CD4-positive, alpha-beta T cell (primary cell): ENCODE measurements around the gene FBXO9. TPM values are rescaled to one million over a fixed set of nuclear protein-coding genes. Genes with fewer than 3 reads are reported as not detected.

Source experiments
- ATAC-seq: fragments of 200-7000 bp; cut with Tn5 transposase; one replicate; pipeline ENCODE4 v1.10.0; 2022; ENCODE audit warnings: mild to moderate bottlenecking; ENCODE audit not compliant: poor library complexity
- CTCF ChIA-PET: fragments of 350-600 bp; sonication (Branson Sonifier 250); formaldehyde crosslinking; loops from one replicate; lab custom pipeline; 2021; ENCODE audit warnings: antibody characterized with exemption, inconsistent platforms; lab: Charles Lee
- POLR2A ChIA-PET: fragments of 350-600 bp; sonication (Branson Sonifier 250); formaldehyde crosslinking; loops from one replicate; lab custom pipeline; 2021; ENCODE audit warnings: antibody characterized with exemption, inconsistent platforms; lab: Charles Lee
- DNase-seq, 14 experiments: peaks; one replicate each; pipeline ENCODE4 v3.0.0-alpha.2; 2013 to 2020; ENCODE audit warnings: mixed read lengths in 2 of 14
- H3K27ac ChIP-seq, 2 donors: one replicate each; pipeline versions ENCODE4 v1.5.1 to v1.7.0; 2013; ENCODE audit warnings: low read length in 2 of 2, low read depth in 1 of 2, mild to moderate bottlenecking in 1 of 2
- H3K27me3 ChIP-seq, 2 experiments: 1 replicate in 1 of 2; 2 replicates in 1 of 2; pipeline versions ENCODE4 v1.6.1 to v1.7.0; 2013; ENCODE audit warnings: low read length in 2 of 2, control low read depth in 1 of 2, mild to moderate bottlenecking in 1 of 2, moderate library complexity in 1 of 2; ENCODE audit not compliant: insufficient read depth in 2 of 2, control insufficient read depth in 1 of 2
- H3K36me3 ChIP-seq: one replicate; pipeline ENCODE4 v1.6.1; 2013; ENCODE audit warnings: low read length, control low read depth; ENCODE audit not compliant: insufficient read depth
- H3K4me1 ChIP-seq: one replicate; pipeline ENCODE4 v1.6.1; 2013; ENCODE audit warnings: low read length, control low read depth; ENCODE audit not compliant: insufficient read depth
- H3K4me3 ChIP-seq: one replicate; pipeline ENCODE4 v1.5.1; 2013; ENCODE audit warnings: mild to moderate bottlenecking, low read length, moderate library complexity
- H3K9me3 ChIP-seq, 2 experiments: 1 replicate in 1 of 2; 2 replicates in 1 of 2; pipeline versions ENCODE4 v1.6.1 to v1.7.0; 2013; ENCODE audit warnings: low read length in 2 of 2, mild to moderate bottlenecking in 2 of 2, control low read depth in 1 of 2, moderate library complexity in 1 of 2; ENCODE audit not compliant: control insufficient read depth in 1 of 2, insufficient read depth in 1 of 2
- H3K27ac Mint-ChIP-seq: one replicate; pipeline ENCODE4 v1.8.0; 2020; ENCODE audit warnings: mixed read lengths
- H3K27me3 Mint-ChIP-seq: one replicate; pipeline ENCODE4 v1.8.0; 2021; ENCODE audit warnings: mixed read lengths
- H3K36me3 Mint-ChIP-seq: one replicate; pipeline ENCODE4 v1.8.0; 2021; ENCODE audit warnings: low read depth, mixed read lengths
- H3K4me1 Mint-ChIP-seq: one replicate; pipeline ENCODE4 v1.8.0; 2021; ENCODE audit warnings: low read depth, mixed read lengths
- H3K4me3 Mint-ChIP-seq: one replicate; pipeline ENCODE4 v1.8.0; 2020; ENCODE audit warnings: mild to moderate bottlenecking, mixed read lengths
- H3K9me3 Mint-ChIP-seq: one replicate; pipeline ENCODE4 v1.8.0; 2020; ENCODE audit warnings: mixed read lengths
- CTCF ChIP-seq: fragments of 200-600 bp; IDR thresholded peaks from one replicate; pipeline ENCODE4 v1.8.0; 2022; ENCODE audit warnings: antibody characterized with exemption, mild to moderate bottlenecking
- intact Hi-C, 2 experiments: fragments of 100-400 bp; cut with DNase I in 1 of 2; cut with micrococcal nuclease in 1 of 2; formaldehyde crosslinking; loops; one replicate each; pipeline versions ENCODE4 v1.15.1 to v1.9.0; 2023 to 2025; cut with DNase I, micrococcal nuclease
- total RNA-seq, 174 experiments: library from RNA in 2 of 174; stranded (reverse) in 2 of 174; gene quantifications; one replicate each; pipeline ENCODE4 v1.2.3 and lab custom pipeline; 2021 to 2026

Gene FBXO9
- total RNA-seq, 2 experiments from 2014 or later: 67.3 to 77.0 TPM

- CTCF ChIA-PET: no interaction called here
- H3K9me3 Mint-ChIP-seq: no peaks in the 10 kb centered on the region
These were observed 30.5 kb downstream of the FBXO9 start for GRCh38 chr6:53095716-53096115.

GRCh38 chr6:53100561-53100960 lies 35.4 kb downstream of the FBXO9 start:
- Mint-ChIP-seq H3K4me1 (no peaks in the 10 kb centered on the region), H3K27ac (no peak overlapping the region), H3K9me3 (no peaks in the 10 kb centered on the region), H3K36me3 (peaks cover 75% of the 10 kb centered on the region), H3K27me3 (no peaks in the 10 kb centered on the region), H3K4me3 (no peak overlapping the region)
- ChIA-PET POLR2A (no interaction called here), CTCF (no interaction called here)
- no peak for ATAC-seq
- no peaks in the 10 kb centered on the region for H3K9me3 ChIP-seq
- TF ChIP-seq CTCF: no peak
- H3K4me3 ChIP-seq: no peak overlapping the region
- no peak overlapping the region for H3K27ac ChIP-seq
- H3K4me1 ChIP-seq: no peaks in the 10 kb centered on the region
- DNase-seq: no peak
- peaks cover 54% of the 10 kb centered on the region for H3K36me3 ChIP-seq
- intact Hi-C loops: no loop called here
- H3K27me3 ChIP-seq: no peaks in the 10 kb centered on the region

More at GRCh38 chr6:53095716-53096115, 30.5 kb downstream of the FBXO9 start:
- H3K27ac Mint-ChIP-seq: no peak overlapping the region
- no peaks in the 10 kb centered on the region for H3K27me3 Mint-ChIP-seq
- Histone ChIP-seq H3K36me3 (peaks cover 85% of the 10 kb centered on the region), H3K4me3 (no peak overlapping the region), H3K27me3 (no peaks in the 10 kb centered on the region), H3K9me3 (no peaks in the 10 kb centered on the region), H3K27ac (no peak overlapping the region), H3K4me1 (no peaks in the 10 kb centered on the region)
- H3K4me3 Mint-ChIP-seq: no peak overlapping the region
- H3K36me3 Mint-ChIP-seq: peaks cover 98% of the 10 kb centered on the region
- DNase-seq (no peak), ATAC-seq (no peak)
- intact Hi-C loops: no loop called here
- H3K4me1 Mint-ChIP-seq: no peaks in the 10 kb centered on the region
- POLR2A ChIA-PET: interaction anchor here (1.3 kb wide), 1 partner anchor 14 kb away, joined by 3 read pairs; no protein-coding TSS in a partner anchor
- no peak for TF ChIP-seq CTCF

- Mint-ChIP-seq H3K36me3 (peaks cover 71% of the 10 kb centered on the region), H3K4me3 (no peak overlapping the region), H3K9me3 (no peaks in the 10 kb centered on the region), H3K27me3 (no peaks in the 10 kb centered on the region), H3K4me1 (no peaks in the 10 kb centered on the region), H3K27ac (no peak overlapping the region)
- Histone ChIP-seq H3K27ac (no peak overlapping the region), H3K27me3 (no peaks in the 10 kb centered on the region), H3K36me3 (peaks cover 49% of the 10 kb centered on the region), H3K4me1 (no peaks in the 10 kb centered on the region), H3K9me3 (no peaks in the 10 kb centered on the region), H3K4me3 (no peak overlapping the region)
- ATAC-seq: no peak
- TF ChIP-seq CTCF: no peak
- DNase-seq: no peak
- intact Hi-C loops: no loop called here
- CTCF ChIA-PET: no interaction called here
- POLR2A ChIA-PET: no interaction called here
These were observed 35.8 kb downstream of the FBXO9 start for GRCh38 chr6:53101006-53101405.
